H1 (cell line): Measurements from ENCODE around the gene ASTN2. TPM values are rescaled to one million over a fixed set of nuclear protein-coding genes. Genes with fewer than 3 reads are reported as not detected.

Experiments used
- CTCF ChIA-PET: fragments of 300-600 bp; sonication (Branson Sonifier 250); formaldehyde crosslinking; loops from one replicate; lab custom pipeline; 2021; ENCODE audit not compliant: partially characterized antibody; lab: Charles Lee
- POLR2A ChIA-PET: fragments of 300-600 bp; sonication (Branson Sonifier 250); formaldehyde crosslinking; loops from one replicate; lab custom pipeline; 2021; ENCODE audit warnings: inconsistent platforms; ENCODE audit not compliant: partially characterized antibody; lab: Charles Lee
- DNase-seq, 2 experiments: peaks; one replicate each; pipeline versions ENCODE4 v3.0.0 to v3.0.0-alpha.2; 2010 to 2022; ENCODE audit warnings: low spot score in 2 of 2, low read depth in 1 of 2, mixed read lengths in 1 of 2
- FAIRE-seq: peaks from 2 replicates; lab custom pipeline; 2011; peaks lifted over from hg19 to GRCh38; lab: Jason Lieb, UNC
- H2AFZ ChIP-seq: 2 replicates; pipeline ENCODE4 v1.8.1; 2012; ENCODE audit warnings: low read length, inconsistent platforms
- H2AK5ac ChIP-seq: 2 replicates; pipeline ENCODE4 v1.6.1; 2013; ENCODE audit warnings: low read depth, low read length
- H2BK120ac ChIP-seq: replicated peaks from 2 replicates; pipeline ENCODE3; 2013; ENCODE audit warnings: low read depth, low read length, inconsistent platforms
- H2BK12ac ChIP-seq: 2 replicates; pipeline ENCODE4 v1.6.1; 2013; ENCODE audit warnings: low read depth, low read length
- H2BK15ac ChIP-seq: 2 replicates; pipeline ENCODE4 v1.6.1; 2013; ENCODE audit warnings: low read length
- H2BK20ac ChIP-seq: 2 replicates; pipeline ENCODE4 v1.6.1; 2013; ENCODE audit warnings: low read length
- H2BK5ac ChIP-seq: 2 replicates; pipeline ENCODE4 v1.6.1; 2013; ENCODE audit warnings: low read depth, low read length
- H3K14ac ChIP-seq: 2 replicates; pipeline ENCODE4 v1.6.1; 2013; ENCODE audit warnings: inconsistent platforms; ENCODE audit not compliant: insufficient read length
- H3K18ac ChIP-seq: 2 replicates; pipeline ENCODE4 v1.6.1; 2013; ENCODE audit warnings: low read length; ENCODE audit errors: extremely low read depth
- H3K23ac ChIP-seq: 2 replicates; pipeline ENCODE4 v1.6.1; 2013; ENCODE audit warnings: inconsistent platforms; ENCODE audit not compliant: insufficient read length
- H3K23me2 ChIP-seq: 2 replicates; pipeline ENCODE4 v1.6.1; 2013; ENCODE audit warnings: low read depth, low read length
- H3K27ac ChIP-seq: 2 replicates; pipeline ENCODE4 v1.6.1; 2011; ENCODE audit warnings: low read depth, low read length, inconsistent platforms
- H3K27me3 ChIP-seq, 4 experiments: replicated peaks in 1 of 4; 1 replicate in 1 of 4; 2 replicates in 3 of 4; pipeline versions ENCODE4 v1.6.1 to v1.8.1; 2011 to 2013; ENCODE audit warnings: low read length in 3 of 4, mild to moderate bottlenecking in 3 of 4, inconsistent platforms in 2 of 4, mixed read lengths in 2 of 4, moderate library complexity in 1 of 4; ENCODE audit not compliant: control insufficient read depth in 3 of 4, insufficient read depth in 3 of 4; ENCODE audit errors: extremely low read depth in 1 of 4
- H3K36me3 ChIP-seq, 4 experiments: 2 replicates each; pipeline versions ENCODE4 v1.6.1 to v1.8.1; 2011 to 2013; ENCODE audit warnings: mild to moderate bottlenecking in 4 of 4, low read length in 3 of 4, moderate library complexity in 2 of 4, control low read depth in 1 of 4, inconsistent platforms in 1 of 4; ENCODE audit not compliant: insufficient read depth in 4 of 4, control insufficient read depth in 2 of 4
- H3K4ac ChIP-seq: replicated peaks from 2 replicates; pipeline ENCODE3; 2013; ENCODE audit warnings: low read length, low read depth, mixed read lengths, inconsistent platforms; ENCODE audit not compliant: insufficient read length
- H3K4me1 ChIP-seq, 4 experiments: replicated peaks in 1 of 4; 1 replicate in 1 of 4; 2 replicates in 3 of 4; pipeline versions ENCODE4 v1.6.1 to v1.8.1; 2011 to 2013; ENCODE audit warnings: low read length in 3 of 4, inconsistent platforms in 2 of 4, mixed read lengths in 1 of 4; ENCODE audit not compliant: insufficient read depth in 4 of 4, control insufficient read depth in 3 of 4
- H3K4me2 ChIP-seq, 2 experiments: 2 replicates each; pipeline versions ENCODE4 v1.6.1 to v1.8.1; 2011 to 2013; ENCODE audit warnings: low read depth in 2 of 2, low read length in 2 of 2, control low read depth in 1 of 2, inconsistent platforms in 1 of 2, mild to moderate bottlenecking in 1 of 2; ENCODE audit not compliant: insufficient read depth in 1 of 2
- H3K4me3 ChIP-seq, 4 experiments: fragments of 200-600, 300-600 bp in 1 of 4; sonication (generic), shearing (Covaris generic), sonication (Bioruptor Twin) in 1 of 4; 2 replicates each; pipeline versions ENCODE4 v1.5.1 to v1.8.1; 2011 to 2016; ENCODE audit warnings: low read length in 4 of 4, low read depth in 3 of 4, control low read depth in 2 of 4, inconsistent platforms in 2 of 4, mild to moderate bottlenecking in 2 of 4, mixed read lengths in 1 of 4, moderate library complexity in 1 of 4; ENCODE audit not compliant: insufficient read depth in 2 of 4; ENCODE audit errors: extremely low read depth in 1 of 4
- H3K56ac ChIP-seq: replicated peaks from 2 replicates; pipeline ENCODE3; 2013; ENCODE audit warnings: low read depth, mild to moderate bottlenecking, mixed read lengths, low read length, inconsistent platforms; ENCODE audit not compliant: insufficient read length
- H3K79me1 ChIP-seq: 2 replicates; pipeline ENCODE4 v1.6.1; 2013; ENCODE audit warnings: low read depth, low read length, control low read depth
- H3K79me2 ChIP-seq, 2 experiments: 2 replicates each; pipeline versions ENCODE4 v1.6.1 to v1.8.1; 2012 to 2013; ENCODE audit warnings: low read length in 2 of 2, mild to moderate bottlenecking in 2 of 2, inconsistent platforms in 1 of 2; ENCODE audit not compliant: insufficient read depth in 2 of 2, control insufficient read depth in 1 of 2
- H3K9ac ChIP-seq, 4 experiments: replicated peaks in 1 of 4; 1 replicate in 1 of 4; 2 replicates in 3 of 4; pipeline versions ENCODE4 v1.6.1 to v1.8.1; 2011 to 2013; ENCODE audit warnings: low read depth in 3 of 4, low read length in 3 of 4, control low read depth in 2 of 4, mild to moderate bottlenecking in 2 of 4, moderate library complexity in 2 of 4, inconsistent platforms in 1 of 4; ENCODE audit errors: extremely low read depth in 1 of 4
- H3K9me3 ChIP-seq, 2 experiments: 2 replicates each; pipeline versions ENCODE4 v1.6.1 to v1.8.1; 2012 to 2013; ENCODE audit warnings: mild to moderate bottlenecking in 2 of 2, moderate library complexity in 2 of 2, control low read depth in 1 of 2, inconsistent platforms in 1 of 2, low read depth in 1 of 2, low read length in 1 of 2, mixed read lengths in 1 of 2; ENCODE audit not compliant: insufficient read depth in 2 of 2
- H4K20me1 ChIP-seq, 2 experiments: replicated peaks in 1 of 2; 2 replicates each; pipeline versions ENCODE3 to v1.8.1; 2011 to 2013; ENCODE audit warnings: inconsistent platforms in 2 of 2, low read length in 2 of 2, mild to moderate bottlenecking in 1 of 2; ENCODE audit not compliant: insufficient read depth in 2 of 2, control insufficient read depth in 1 of 2
- H4K5ac ChIP-seq: 2 replicates; pipeline ENCODE4 v1.6.1; 2013; ENCODE audit warnings: low read length, low read depth, mixed read lengths, inconsistent platforms; ENCODE audit not compliant: insufficient read length
- H4K8ac ChIP-seq: 2 replicates; pipeline ENCODE4 v1.8.0; 2013; ENCODE audit warnings: mild to moderate bottlenecking, moderate library complexity, low read length, inconsistent platforms; ENCODE audit not compliant: insufficient read depth; ENCODE audit errors: extremely low read depth
- H4K91ac ChIP-seq: replicated peaks from 2 replicates; pipeline ENCODE3; 2013; ENCODE audit warnings: low read length, mixed read lengths, inconsistent platforms; ENCODE audit not compliant: insufficient read length
- BRCA1 ChIP-seq: IDR thresholded peaks from 2 replicates; pipeline ENCODE4 v1.6.1; 2012; ENCODE audit warnings: low read depth, low read length, improper control_type of control experiment
- CREB1 ChIP-seq: IDR thresholded peaks from 2 replicates; pipeline ENCODE4 v1.6.1; 2012; ENCODE audit warnings: inconsistent platforms
- HDAC6 ChIP-seq: IDR thresholded peaks from one replicate; pipeline ENCODE4 v1.7.1; 2012; ENCODE audit warnings: low read depth, mild to moderate bottlenecking, inconsistent platforms, low read length, moderate library complexity
- MAFK ChIP-seq: IDR thresholded peaks from 2 replicates; pipeline ENCODE4 v1.6.1; 2012; ENCODE audit warnings: low read depth, mild to moderate bottlenecking, improper control_type of control experiment, low read length
- WGBS, 2 experiments: shearing (Covaris generic) in 1 of 2; methylation state at CpG; one replicate each; pipeline versions ENCODE4 v1.1.6 to v1.1.7; 2013 to 2015; ENCODE audit warnings: low lambda C conversion rate in 2 of 2, mixed read lengths in 2 of 2, inconsistent platforms in 1 of 2, low coverage in 1 of 2, missing lambda C conversion rate in 1 of 2; ENCODE audit not compliant: insufficient replicate concordance in 2 of 2, insufficient coverage in 1 of 2, insufficient read length in 1 of 2; ENCODE audit errors: extremely low coverage in 1 of 2, missing lambda C conversion rate in 1 of 2; 5-methylcytosine and 5-hydroxymethylcytosine counted together
- polyA plus RNA-seq, 7 experiments: library from polyadenylated mRNA; depleted of rRNA in 3 of 7; stranded (reverse) in 5 of 7; unstranded in 2 of 7; fragments of >200 nt in 5 of 7; fragments of 200-250 nt in 2 of 7; gene quantifications; 1 replicate in 5 of 7; 2 replicates in 1 of 7; 4 replicates in 1 of 7; pipeline versions ENCODE4 v1.2.1 to v1.2.3, GENCODE V29; 2011 to 2013; ENCODE audit warnings: missing spikeins in 2 of 7, mixed read lengths in 2 of 7
- total RNA-seq: library from RNA; stranded (reverse); fragmentation: NEBNext Ultra II Directional; extraction: Animal tissue kit (Norgen Biotek cat#: 25700); gene quantifications from 2 replicates; pipeline ENCODE4 v1.2.1, GENCODE V29; 2021

ASTN2 gene
- total and polyA plus RNA-seq, 2 of the 8 experiments (the other 6 are each of a cell fraction or from before 2014, with no cell fraction given) = 8.2 to 13.7 TPM

DNA sequence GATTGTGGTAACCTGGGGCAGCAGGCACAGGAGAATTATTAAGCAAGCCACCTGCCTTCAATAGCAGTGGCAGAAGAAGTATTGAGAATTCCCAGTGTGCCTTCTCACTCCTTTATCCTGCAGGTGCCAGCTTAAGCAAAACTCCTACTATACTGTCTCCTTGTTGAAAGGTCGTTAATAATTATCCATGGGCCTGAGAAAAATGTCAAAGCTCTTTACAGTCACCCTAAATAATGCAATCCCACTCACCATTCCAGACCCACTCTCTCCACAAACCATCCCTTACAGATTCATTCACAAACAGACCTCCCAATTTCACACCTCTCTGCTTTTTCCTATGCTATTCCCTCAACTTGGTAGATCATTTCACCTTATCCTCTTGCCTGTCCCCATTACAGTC lies 889.2 kb downstream of the ASTN2 start:
- Histone ChIP-seq H2AK5ac (no peak overlapping the region), H2BK120ac (no peak overlapping the region), H3K4me3 (no peak overlapping the region), H2BK20ac (no peak overlapping the region), H2BK5ac (no peak overlapping the region), H3K18ac (no peak overlapping the region), H3K56ac (no peak overlapping the region), H3K79me1 (no peaks in the 10 kb centered on the region), H2BK12ac (no peak overlapping the region), H3K4me1 (no peaks in the 10 kb centered on the region), H3K4me2 (no peak overlapping the region), H3K23me2 (no peaks in the 10 kb centered on the region; the same call in 1 of the 2 replicates), H3K36me3 (no peaks in the 10 kb centered on the region), H4K91ac (no peak overlapping the region), H3K9me3 (peaks cover 7 to 10% of the 10 kb centered on the region in 2 experiments; a peak in 2 of 4 replicates), H3K79me2 (no peaks in the 10 kb centered on the region), H3K27ac (no peak overlapping the region), H4K20me1 (no peaks in the 10 kb centered on the region), H4K8ac (no peak overlapping the region), H3K14ac (no peak overlapping the region), H3K4ac (no peak overlapping the region), H2AFZ (no peak overlapping the region), H4K5ac (no peak overlapping the region), H2BK15ac (no peak overlapping the region), H3K27me3 (no peaks in the 10 kb centered on the region), H3K9ac (no peak overlapping the region), H3K23ac (no peak overlapping the region)
- POLR2A ChIA-PET = no interaction called here
- WGBS, 2 experiments = 86% methylated on average over 1 of the region's 1 CpG; no CpG with 5 or more reads in 1 of the 2 experiments
- DNase-seq (no peak), FAIRE-seq (no peak)
- CTCF ChIA-PET = interaction anchor here (1.1 kb wide), 1 partner anchor 31 kb away, joined by 3 read pairs; no protein-coding TSS in a partner anchor
- TF ChIP-seq HDAC6 (no peak), BRCA1 (no peak), MAFK (no peak), CREB1 (no peak)
